NCI-H748 (cell line): ENCODE measurements around the gene FBLL1.
"Not testable (repeated sequence)": the region's sequence is repeated elsewhere in the genome, so short reads cannot be mapped to it uniquely, and the experiment has no call there.

ENCODE experiments used
- DNase-seq: peaks from one replicate; lab custom pipeline; 2025; ENCODE audit not compliant: unreplicated experiment; lab: John Stamatoyannopoulos, UW

Gene FBLL1

GRCh38 chr5:168550656-168551055 is 21.6 kb downstream of the FBLL1 start:
- DNase-seq, result no peak

GRCh38 chr5:168552146-168552545 is 23.0 kb downstream of the FBLL1 start:
- no peak for DNase-seq

GRCh38 chr5:168553377-168554130 is 24.4 kb downstream of the FBLL1 start:
- no peak for DNase-seq

DNA sequence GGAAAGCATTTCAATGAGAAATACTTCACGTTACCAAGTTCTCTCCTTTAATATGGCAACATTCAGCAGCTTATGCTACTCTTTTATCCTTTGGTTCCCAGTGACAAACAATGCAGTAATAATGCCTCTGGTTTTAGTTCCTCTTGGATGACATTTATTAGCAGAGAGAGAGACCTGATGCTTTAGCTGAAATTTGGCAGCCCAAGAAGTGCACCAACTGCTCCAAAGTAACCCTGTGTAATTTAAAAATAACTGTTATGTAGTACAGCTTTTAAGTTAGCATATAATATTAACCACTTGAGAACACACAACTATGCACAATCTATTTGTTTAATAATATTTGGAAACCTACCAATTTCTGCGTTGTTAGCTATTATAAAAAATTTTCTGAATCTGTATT is 28.3 kb downstream of the FBLL1 start:
- no peak for DNase-seq

DNA sequence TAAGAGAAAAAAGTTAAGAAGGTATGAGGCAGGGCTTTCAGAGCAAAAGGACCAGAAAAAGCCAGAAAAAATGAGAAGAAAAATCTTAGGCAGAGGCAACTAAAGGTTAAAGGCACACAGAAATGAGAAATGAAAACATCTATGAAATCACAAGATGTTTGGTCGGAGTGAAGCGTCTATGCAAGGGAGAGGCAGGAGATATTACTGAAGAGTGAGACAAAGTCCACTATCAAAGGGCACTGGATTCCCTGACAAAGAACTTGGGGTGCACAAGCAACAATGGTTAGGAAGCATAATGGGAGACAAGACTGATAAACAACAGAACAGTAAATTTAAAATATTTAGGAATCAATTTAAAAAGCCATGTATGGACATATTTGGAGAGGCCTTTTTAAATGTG is 33.2 kb downstream of the FBLL1 start:
- no peak for DNase-seq

DNA sequence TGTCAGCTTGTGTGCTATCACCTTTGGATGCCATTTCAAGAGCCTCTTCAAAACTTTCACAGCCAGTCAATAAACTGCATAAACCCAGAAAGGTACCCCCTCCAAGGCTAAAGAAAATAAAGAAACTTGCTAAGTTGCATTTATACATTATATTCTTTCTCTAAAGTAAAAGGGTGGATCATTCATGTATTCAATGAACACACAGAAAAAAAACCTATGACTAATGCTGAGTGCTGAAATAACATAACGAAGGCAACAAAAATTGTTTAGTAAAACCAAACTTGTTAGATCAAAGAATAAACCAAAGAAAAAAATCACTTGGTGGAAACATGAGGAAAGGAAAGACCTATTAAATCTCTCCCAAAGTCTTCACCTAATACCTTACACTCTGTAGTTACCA is 34.9 kb downstream of the FBLL1 start:
- DNase-seq, result no peak

DNA sequence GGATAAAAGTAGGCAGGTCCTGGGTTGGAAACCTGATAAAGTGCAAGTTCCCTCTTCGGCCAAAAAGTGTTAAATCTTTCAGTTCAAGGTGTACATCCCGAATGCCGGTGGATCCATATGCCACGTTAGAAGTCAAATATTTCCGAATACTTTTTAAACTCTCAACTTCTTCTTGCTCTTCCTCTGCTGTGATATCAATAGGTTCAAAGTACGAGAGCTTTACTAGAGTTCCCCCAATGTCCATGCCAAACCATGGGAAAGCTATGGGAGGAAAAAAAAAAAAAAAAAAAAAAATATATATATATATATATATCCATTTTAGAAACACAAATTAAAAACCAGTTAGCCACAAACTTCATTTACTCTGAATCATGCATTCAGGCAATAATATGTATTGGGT is 39.6 kb downstream of the FBLL1 start:
- DNase-seq, result no peak

DNA sequence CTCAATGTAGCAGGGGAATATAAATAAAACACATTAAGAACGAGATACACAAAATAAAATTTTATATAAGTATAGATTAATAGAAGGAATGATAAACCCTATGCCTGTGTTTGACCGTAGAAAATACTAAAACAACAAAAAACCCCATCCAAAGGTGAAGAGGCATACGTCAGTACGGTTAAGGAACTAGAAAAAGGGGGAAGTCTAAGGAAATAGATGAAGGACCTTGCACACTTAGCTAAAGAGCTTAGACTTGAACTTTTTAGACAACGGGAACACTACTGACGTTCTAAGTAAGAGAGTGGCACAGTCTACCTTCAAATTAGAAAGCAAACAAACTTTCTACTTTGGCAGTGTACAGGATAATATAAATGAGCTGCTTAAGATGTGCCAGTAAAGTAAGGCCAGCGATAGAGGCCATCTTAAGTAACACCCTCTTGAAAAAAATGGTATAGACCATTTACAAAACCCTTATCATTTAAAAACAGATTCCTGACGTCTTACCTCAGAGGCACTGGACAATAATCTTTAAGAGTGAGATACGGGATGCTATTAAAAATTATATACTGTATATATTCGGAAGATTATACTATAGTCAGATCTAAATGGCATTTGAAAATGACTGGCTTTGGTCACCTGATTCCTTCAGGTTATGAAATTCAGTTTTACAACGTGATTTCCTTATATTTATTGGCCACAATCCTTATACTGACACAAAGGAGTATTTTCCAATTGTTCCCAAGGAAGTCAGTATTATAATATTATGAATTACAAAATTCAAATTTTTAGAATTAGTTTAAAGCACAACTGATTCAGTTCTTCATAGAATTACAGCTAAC is 41.6 kb downstream of the FBLL1 start:
- no peak for DNase-seq

GRCh38 chr5:168573663-168574062 is 44.6 kb downstream of the FBLL1 start:
- not testable (repeated sequence) for DNase-seq

DNA sequence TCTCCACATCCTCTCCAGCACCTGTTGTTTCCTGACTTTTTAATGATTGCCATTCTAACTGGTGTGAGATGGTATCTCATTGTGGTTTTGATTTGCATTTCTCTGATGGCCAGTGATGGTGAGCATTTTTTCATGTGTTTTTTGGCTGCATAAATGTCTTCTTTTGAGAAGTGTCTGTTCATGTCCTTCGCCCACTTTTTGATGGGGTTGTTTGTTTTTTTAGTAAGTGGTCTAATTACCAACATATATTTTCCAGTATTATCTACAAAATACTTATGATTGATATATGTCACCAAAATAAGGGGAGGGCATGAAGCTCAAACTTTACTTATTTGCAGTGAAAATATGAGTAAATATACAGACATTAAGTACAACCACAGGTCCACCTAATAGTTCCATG is 45.1 kb downstream of the FBLL1 start:
- DNase-seq, result not testable (repeated sequence)

GRCh38 chr5:168575391-168576372 is 46.6 kb downstream of the FBLL1 start:
- no peak for DNase-seq

GRCh38 chr5:168578006-168578405 is 48.9 kb downstream of the FBLL1 start:
- DNase-seq, result no peak

DNA sequence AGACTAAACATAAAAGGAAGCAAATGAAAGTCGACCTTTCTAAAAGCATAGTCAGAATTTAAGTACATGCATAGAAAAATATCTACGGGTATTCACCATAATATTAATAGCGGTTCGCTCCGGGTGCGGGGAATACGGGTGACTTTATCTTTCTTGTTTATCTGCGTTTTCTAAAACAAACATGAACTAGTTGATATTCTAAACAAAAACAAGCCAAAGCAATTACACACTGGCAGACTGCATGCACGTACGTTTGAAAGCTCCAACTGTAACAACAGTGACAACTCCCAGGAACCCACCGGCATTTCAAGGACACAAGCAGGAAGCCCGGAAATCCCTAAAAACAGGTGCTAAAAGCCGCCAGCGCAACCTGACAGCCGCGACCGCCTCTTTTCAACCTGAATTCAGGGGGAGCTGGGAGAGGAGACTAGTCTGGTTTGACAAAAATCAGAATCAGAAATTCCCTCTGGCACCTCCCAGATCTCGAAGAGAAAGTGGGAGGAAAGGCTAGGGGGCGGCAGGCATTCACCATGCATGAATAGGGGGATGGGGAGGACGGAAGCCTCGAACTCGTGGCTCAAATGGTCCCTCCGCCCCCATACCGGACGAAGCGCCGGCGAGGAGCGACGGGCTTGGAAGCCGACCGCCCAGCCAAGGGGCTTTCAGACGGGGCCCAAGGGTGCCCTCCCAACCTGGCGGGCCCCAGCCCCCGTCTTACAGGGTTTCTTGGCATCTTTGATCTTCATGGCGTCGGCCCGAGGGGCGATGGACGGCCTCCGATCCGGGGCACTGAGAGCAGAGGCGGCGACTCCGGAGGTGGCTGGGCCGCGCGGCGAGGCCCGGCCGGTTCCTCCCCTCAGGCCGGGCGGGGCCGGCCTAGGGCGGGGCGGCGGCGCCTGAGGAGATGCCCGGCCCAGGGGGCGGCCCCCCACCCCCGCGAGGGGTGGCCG is 49.7 kb downstream of the FBLL1 start, which contains the start of gene PANK3:
Gene PANK3 (minus strand): TSS at position 831 of the 950 bp plus-strand sequence. CDS start 85 bp downstream, at position 746.
- DNase-seq, result peak; percentile 76

DNA sequence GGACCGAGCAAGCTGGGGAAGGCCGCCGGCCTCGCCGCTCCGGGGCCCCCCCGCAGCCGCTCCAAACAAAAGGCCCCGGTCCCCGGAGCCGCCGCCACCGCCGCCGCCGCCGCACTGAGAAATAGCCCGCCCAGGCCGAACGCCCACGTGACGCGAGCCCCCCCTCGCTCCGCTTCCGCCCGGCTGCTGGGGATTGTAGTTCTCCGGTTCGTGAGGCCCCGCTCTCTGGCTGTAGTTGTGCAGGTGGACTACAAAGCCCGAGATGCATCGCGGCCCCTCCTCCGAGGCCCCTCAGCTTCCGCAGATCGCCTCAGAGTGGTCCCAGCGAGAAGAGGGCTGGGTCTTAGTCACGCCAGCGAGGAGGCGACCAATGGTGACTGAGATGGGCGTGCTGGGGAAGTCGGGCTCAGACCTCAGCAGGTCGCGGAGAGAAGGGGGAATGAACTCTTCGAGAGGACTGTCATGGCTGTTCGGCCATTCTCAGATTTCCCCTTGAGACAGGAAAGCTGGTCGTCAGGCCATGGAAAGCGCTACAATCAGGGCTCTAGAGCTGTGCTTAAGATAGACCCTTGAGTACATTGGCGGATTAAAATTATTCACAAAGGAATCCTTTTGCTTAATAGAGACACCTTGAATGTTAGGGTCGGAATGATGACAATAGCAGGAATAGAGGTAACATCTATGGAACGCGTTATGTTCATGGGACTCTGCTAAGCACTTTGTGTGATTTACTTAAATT is 50.6 kb downstream of the FBLL1 start:
- peak; percentile 99 for DNase-seq

- DNase-seq, result no peak
Observed at GRCh38 chr5:168580227-168580508, 51.1 kb downstream of the FBLL1 start.
